Caco-2 (cell line): ENCODE measurements around the gene ZNF337. TPM values are rescaled to one million over a fixed set of nuclear protein-coding genes. Genes with fewer than 3 reads are reported as not detected.

Experiments used
- Bru-seq: library from RNA; stranded (reverse); fragments of 400-500 nt; gene quantifications from one replicate; lab custom pipeline; 2021; lab: Mats Ljungman, UMichigan
- BruChase-seq, 2 experiments: library from RNA; stranded (reverse); fragments of 400-500 nt; gene quantifications; one replicate each; lab custom pipeline; 2021; lab: Mats Ljungman, UMichigan
- BruUV-seq: library from RNA; stranded (reverse); fragments of 400-500 nt; replicated peaks from 2 replicates; lab custom pipeline; 2021; lab: Mats Ljungman, UMichigan
- CTCF ChIA-PET: fragments of 300-600 bp; sonication (Branson Sonifier 250); formaldehyde crosslinking; loops from one replicate; lab custom pipeline; 2022; ENCODE audit warnings: antibody characterized with exemption; lab: Charles Lee
- POLR2A ChIA-PET: fragments of 300-600 bp; sonication (Branson Sonifier 250); formaldehyde crosslinking; loops from one replicate; lab custom pipeline; 2022; ENCODE audit warnings: antibody characterized with exemption; lab: Charles Lee
- DNase-seq, 2 experiments: peaks; one replicate each; pipeline versions ENCODE4 v3.0.0 to v3.0.0-alpha.2; 2020 to 2022
- H3K27me3 ChIP-seq: replicated peaks from 2 replicates; pipeline ENCODE4 v1.6.0; 2011; ENCODE audit warnings: low read length; ENCODE audit not compliant: control insufficient read depth, insufficient read depth
- H3K36me3 ChIP-seq: 2 replicates; pipeline ENCODE4 v1.5.1; 2011; ENCODE audit warnings: low read length; ENCODE audit not compliant: control insufficient read depth, insufficient read depth
- H3K4me1 ChIP-seq: fragments of 250-450 bp; sonication (Bioruptor Pico); 2 replicates; pipeline ENCODE4 v1.5.1; 2020; ENCODE audit warnings: mild to moderate bottlenecking
- H3K4me3 ChIP-seq: 2 replicates; pipeline ENCODE4 v1.5.1; 2011; ENCODE audit warnings: low read depth, mild to moderate bottlenecking, control low read depth, low read length
- H3K9me3 ChIP-seq: fragments of 250-450 bp; sonication (Bioruptor Pico); 2 replicates; pipeline ENCODE4 v1.5.1; 2020; ENCODE audit warnings: mild to moderate bottlenecking, moderate library complexity
- H3K27ac Mint-ChIP-seq: one replicate; pipeline ENCODE4 v1.8.0; 2022; ENCODE audit warnings: mixed read lengths; ENCODE audit not compliant: unreplicated experiment
- H3K27me3 Mint-ChIP-seq: one replicate; pipeline ENCODE4 v1.8.0; 2022; ENCODE audit warnings: mixed read lengths; ENCODE audit not compliant: insufficient read depth, unreplicated experiment
- H3K36me3 Mint-ChIP-seq: one replicate; pipeline ENCODE4 v1.8.0; 2022; ENCODE audit warnings: mild to moderate bottlenecking, mixed read lengths; ENCODE audit not compliant: insufficient read depth, unreplicated experiment
- H3K4me1 Mint-ChIP-seq: one replicate; pipeline ENCODE4 v1.8.0; 2022; ENCODE audit warnings: low read depth, mixed read lengths; ENCODE audit not compliant: unreplicated experiment
- H3K4me3 Mint-ChIP-seq: one replicate; pipeline ENCODE4 v1.8.0; 2022; ENCODE audit warnings: mild to moderate bottlenecking, moderate library complexity, mixed read lengths; ENCODE audit not compliant: unreplicated experiment
- H3K9me3 Mint-ChIP-seq: one replicate; pipeline ENCODE4 v1.8.0; 2022; ENCODE audit warnings: mixed read lengths; ENCODE audit not compliant: unreplicated experiment
- intact Hi-C: fragments of 100-400 bp; cut with micrococcal nuclease; formaldehyde crosslinking; loops from one replicate; pipeline ENCODE4 v1.10.0; 2022; ENCODE audit not compliant: unreplicated experiment
- long read RNA-seq: library from polyadenylated mRNA; stranded (forward); transcript quantifications from one replicate; pipeline ENCODE4 v2.0.0, GENCODE V29; 2022
- total RNA-seq: library from RNA; stranded (reverse); gene quantifications from 2 replicates; pipeline ENCODE4 v1.2.3, GENCODE V29; 2022
- TF ChIP-seq, protein P1 (sequence below), 2 experiments: fragments of 200-600 bp in 1 of 2; IDR thresholded peaks; 1 replicate in 1 of 2; 2 replicates in 1 of 2; pipeline versions ENCODE4 v1.5.1 to v1.8.0; 2011 to 2022; ENCODE audit warnings: antibody characterized with exemption in 1 of 2, control low read depth in 1 of 2, inconsistent platforms in 1 of 2, low read depth in 1 of 2, low read length in 1 of 2, mild to moderate bottlenecking in 1 of 2, moderate library complexity in 1 of 2; ENCODE audit not compliant: insufficient read depth in 1 of 2, severe bottlenecking in 1 of 2, unreplicated experiment in 1 of 2

Gene ZNF337
- total RNA-seq = 7.4 and 8.4 TPM in 2 replicates
- Bru-seq, nascent RNA = percentile 74 among the genes with signal in this experiment
- percentile 77 among the genes with signal in this experiment for BruChase-seq, experiment 1, labeled RNA remaining after a 2-hour chase
- percentile 75 among the genes with signal in this experiment for BruChase-seq, experiment 2, labeled RNA remaining after a 6-hour chase
- long read RNA-seq, partial matches to known transcripts = 0 of 6 reads
- long read RNA-seq, other reads (novel, unspliced or antisense) = 2 of 6 reads

DNA sequence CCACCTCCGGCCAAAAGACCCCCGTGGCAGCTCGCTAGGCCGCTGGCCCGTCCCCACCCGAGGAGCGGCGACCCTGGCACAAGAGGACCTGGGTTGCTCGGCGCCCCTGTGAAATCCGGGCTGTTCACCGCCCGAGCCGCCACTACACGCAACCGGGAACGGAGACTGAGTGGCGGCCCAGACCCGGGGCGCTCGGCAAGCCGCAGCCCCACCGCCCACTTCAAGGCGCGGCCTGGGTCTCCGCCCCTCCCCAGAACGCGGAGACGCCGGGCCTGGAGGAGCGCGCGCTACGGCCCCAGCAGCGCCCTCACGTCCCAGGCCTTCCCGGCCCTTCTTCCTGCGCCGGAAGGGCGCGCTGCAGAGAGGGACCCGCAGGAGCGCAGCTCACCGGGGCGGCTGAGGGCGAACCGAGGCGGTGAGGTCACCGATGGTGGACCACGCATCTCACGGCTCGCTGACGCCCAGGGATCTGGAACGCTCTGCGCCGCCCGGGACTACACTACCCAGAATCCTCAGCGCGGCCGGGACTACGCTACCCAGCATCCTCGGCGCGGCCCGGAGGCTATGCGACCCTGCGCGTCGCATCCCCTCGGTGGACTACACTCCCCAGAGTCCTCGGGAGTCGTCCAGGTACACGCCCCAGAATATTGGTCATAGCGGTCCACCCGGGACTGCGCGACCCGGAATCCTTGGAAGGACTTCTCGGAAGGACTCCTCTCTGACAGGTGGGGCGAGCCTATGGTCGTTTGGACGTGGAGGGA lies at the start of gene ZNF337:
TSS of gene ZNF337 (minus strand) at position 483 of the 761 bp plus-strand sequence. CDS start 10,436 bp downstream, outside the sequence.
- peaks cover 19% of the 10 kb centered on the region for H3K9me3 Mint-ChIP-seq
- H3K4me1 Mint-ChIP-seq = peaks cover 8% of the 10 kb centered on the region
- H3K27ac Mint-ChIP-seq = peak within 1 kb of the TSS; percentile 84
- intact Hi-C loops = loop anchor here (1.0 to 10.0 kb wide), 6 partner anchors 22 to 258 kb away; partner anchors contain the start of gene NANP
- peaks cover 22% of the 10 kb centered on the region for H3K9me3 ChIP-seq
- ChIA-PET POLR2A (interaction anchor here (0.6 kb wide), 2 partner anchors 290 to 313 kb away, joined by 3 to 4 read pairs; no protein-coding TSS in a partner anchor), CTCF (no interaction called here)
- no peaks in the 10 kb centered on the region for H3K36me3 ChIP-seq
- DNase-seq = peak; percentile 98
- peak within 1 kb of the TSS; percentile 91 for H3K4me3 ChIP-seq
- H3K27me3 Mint-ChIP-seq = no peaks in the 10 kb centered on the region
- peak within 1 kb of the TSS; percentile 82 for H3K4me3 Mint-ChIP-seq
- H3K36me3 Mint-ChIP-seq = no peaks in the 10 kb centered on the region
- H3K4me1 ChIP-seq = no peaks in the 10 kb centered on the region
- no TSS peak for BruUV-seq
- TF ChIP-seq, protein P1, sequence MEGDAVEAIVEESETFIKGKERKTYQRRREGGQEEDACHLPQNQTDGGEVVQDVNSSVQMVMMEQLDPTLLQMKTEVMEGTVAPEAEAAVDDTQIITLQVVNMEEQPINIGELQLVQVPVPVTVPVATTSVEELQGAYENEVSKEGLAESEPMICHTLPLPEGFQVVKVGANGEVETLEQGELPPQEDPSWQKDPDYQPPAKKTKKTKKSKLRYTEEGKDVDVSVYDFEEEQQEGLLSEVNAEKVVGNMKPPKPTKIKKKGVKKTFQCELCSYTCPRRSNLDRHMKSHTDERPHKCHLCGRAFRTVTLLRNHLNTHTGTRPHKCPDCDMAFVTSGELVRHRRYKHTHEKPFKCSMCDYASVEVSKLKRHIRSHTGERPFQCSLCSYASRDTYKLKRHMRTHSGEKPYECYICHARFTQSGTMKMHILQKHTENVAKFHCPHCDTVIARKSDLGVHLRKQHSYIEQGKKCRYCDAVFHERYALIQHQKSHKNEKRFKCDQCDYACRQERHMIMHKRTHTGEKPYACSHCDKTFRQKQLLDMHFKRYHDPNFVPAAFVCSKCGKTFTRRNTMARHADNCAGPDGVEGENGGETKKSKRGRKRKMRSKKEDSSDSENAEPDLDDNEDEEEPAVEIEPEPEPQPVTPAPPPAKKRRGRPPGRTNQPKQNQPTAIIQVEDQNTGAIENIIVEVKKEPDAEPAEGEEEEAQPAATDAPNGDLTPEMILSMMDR (IDR thresholded peaks at IDR 0.05; ENCODE audit: insufficient read depth in 1 of 2, low read depth in 1 of 2, low read length in 1 of 2, severe bottlenecking in 1 of 2, unreplicated experiment in 1 of 2) = peak in 1 of 2 experiments; percentile 53
- no peaks in the 10 kb centered on the region for H3K27me3 ChIP-seq

GRCh38 chr20:25745738-25746137 lies 49.1 kb upstream of the ZNF337 start:
- H3K9me3 Mint-ChIP-seq = no peaks in the 10 kb centered on the region
- no peaks in the 10 kb centered on the region for H3K9me3 ChIP-seq
- no TSS peak for BruUV-seq
- ChIA-PET POLR2A (no interaction called here), CTCF (no interaction called here)
- H3K36me3 ChIP-seq = no peaks in the 10 kb centered on the region
- H3K27me3 Mint-ChIP-seq = no peaks in the 10 kb centered on the region
- TF ChIP-seq, protein P1 (IDR thresholded peaks at IDR 0.05; ENCODE audit: insufficient read depth in 1 of 2, low read depth in 1 of 2, low read length in 1 of 2, severe bottlenecking in 1 of 2, unreplicated experiment in 1 of 2) = no peak
- H3K4me3 Mint-ChIP-seq = no peak overlapping the region
- H3K4me1 Mint-ChIP-seq = no peaks in the 10 kb centered on the region
- H3K4me1 ChIP-seq = peaks cover 6% of the 10 kb centered on the region
- no peak overlapping the region for H3K4me3 ChIP-seq
- peaks cover 10% of the 10 kb centered on the region for H3K36me3 Mint-ChIP-seq
- intact Hi-C loops = no loop called here
- no peak overlapping the region for H3K27ac Mint-ChIP-seq
- no peaks in the 10 kb centered on the region for H3K27me3 ChIP-seq
- no peak for DNase-seq

- Mint-ChIP-seq H3K27me3 (no peaks in the 10 kb centered on the region), H3K4me1 (no peaks in the 10 kb centered on the region), H3K9me3 (no peaks in the 10 kb centered on the region), H3K36me3 (peaks cover 6% of the 10 kb centered on the region), H3K27ac (no peak overlapping the region), H3K4me3 (no peak overlapping the region)
- TF ChIP-seq, protein P1 (IDR thresholded peaks at IDR 0.05; ENCODE audit: insufficient read depth in 1 of 2, low read depth in 1 of 2, low read length in 1 of 2, severe bottlenecking in 1 of 2, unreplicated experiment in 1 of 2) = no peak
- Histone ChIP-seq H3K9me3 (no peaks in the 10 kb centered on the region), H3K4me3 (no peak overlapping the region), H3K4me1 (no peaks in the 10 kb centered on the region), H3K36me3 (no peaks in the 10 kb centered on the region), H3K27me3 (no peaks in the 10 kb centered on the region)
- no TSS peak for BruUV-seq
- POLR2A ChIA-PET = no interaction called here
- CTCF ChIA-PET = no interaction called here
- intact Hi-C loops = no loop called here
- DNase-seq = no peak
Measured at GRCh38 chr20:25745100-25745499, 48.4 kb upstream of the ZNF337 start.
